Iris pigment epithelial cell (primary cell): Measurements from ENCODE around the gene SLC1A7.

ENCODE experiments used
- DNase-seq: peaks from one replicate; pipeline ENCODE4 v3.0.0-alpha.2; 2011; ENCODE audit warnings: low read depth

SLC1A7 gene

GRCh38 chr1:53090227-53091147 is 52.0 kb downstream of the SLC1A7 start:
- no peak for DNase-seq

- no peak for DNase-seq
Measured at GRCh38 chr1:53089478-53090226, 52.8 kb downstream of the SLC1A7 start.

DNA sequence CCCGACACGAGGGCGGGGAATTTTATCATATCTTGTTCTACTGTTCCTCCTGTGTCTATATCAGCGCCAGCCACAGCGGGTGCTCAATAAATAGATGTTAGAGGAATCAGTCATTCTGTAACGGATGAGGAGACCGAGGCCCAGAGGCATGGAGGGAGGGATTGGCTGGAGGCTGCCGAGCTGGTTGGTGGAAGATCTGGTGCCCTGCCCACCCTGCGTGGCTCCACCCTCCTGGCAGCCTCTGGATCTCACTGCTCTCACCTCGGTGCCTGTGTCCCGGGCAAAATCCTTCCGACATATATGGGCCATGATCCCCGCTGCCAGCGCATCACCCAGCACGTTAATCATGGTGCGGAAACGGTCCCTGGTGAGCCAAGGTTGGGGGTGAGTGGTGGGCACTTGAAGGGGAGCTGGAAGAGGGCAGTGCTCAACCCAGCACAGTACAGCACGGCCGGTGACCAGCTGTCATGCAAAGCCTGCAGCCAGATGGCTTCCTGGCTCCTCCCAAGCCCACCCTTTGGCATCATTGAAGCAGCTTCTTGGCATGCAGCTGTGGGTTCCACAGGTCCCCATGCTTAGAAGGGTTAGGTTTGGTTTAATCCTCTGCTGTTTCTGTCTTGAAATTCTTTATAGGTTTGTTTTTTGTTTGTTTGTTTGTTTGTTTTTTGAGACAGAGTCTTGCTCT is 53.7 kb downstream of the SLC1A7 start:
- DNase-seq: no peak

- DNase-seq: no peak
Measured at GRCh38 chr1:53087332-53088285, 54.8 kb downstream of the SLC1A7 start.

DNA sequence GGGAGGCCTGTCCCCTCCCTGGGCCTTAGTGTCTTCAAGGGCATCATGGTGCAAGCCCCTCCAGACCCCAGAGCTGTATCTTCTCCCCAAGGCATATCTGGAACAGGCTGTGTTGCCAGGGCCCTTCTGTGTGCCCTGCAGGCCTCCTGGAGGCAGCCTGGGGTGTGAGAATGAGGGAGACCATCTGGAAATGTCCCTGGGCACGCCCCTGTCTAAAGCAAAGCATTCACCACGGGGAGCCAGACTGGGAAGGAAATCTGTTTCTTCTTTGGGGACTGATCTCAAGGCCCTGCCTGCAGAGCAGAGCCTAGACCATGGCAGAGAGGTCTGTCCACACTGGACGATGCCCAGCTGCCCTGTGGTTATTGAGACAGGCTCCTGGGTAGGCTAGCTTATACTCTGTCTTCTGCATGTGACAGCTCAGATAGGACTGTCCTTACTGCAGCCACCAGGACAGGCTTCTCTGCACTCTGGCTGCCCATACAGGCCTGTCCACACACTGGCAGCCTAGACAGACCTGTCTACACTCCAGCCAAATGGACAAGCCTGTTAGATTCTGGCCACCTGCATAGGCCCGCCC is 55.9 kb downstream of the SLC1A7 start:
- DNase-seq: no peak

DNA sequence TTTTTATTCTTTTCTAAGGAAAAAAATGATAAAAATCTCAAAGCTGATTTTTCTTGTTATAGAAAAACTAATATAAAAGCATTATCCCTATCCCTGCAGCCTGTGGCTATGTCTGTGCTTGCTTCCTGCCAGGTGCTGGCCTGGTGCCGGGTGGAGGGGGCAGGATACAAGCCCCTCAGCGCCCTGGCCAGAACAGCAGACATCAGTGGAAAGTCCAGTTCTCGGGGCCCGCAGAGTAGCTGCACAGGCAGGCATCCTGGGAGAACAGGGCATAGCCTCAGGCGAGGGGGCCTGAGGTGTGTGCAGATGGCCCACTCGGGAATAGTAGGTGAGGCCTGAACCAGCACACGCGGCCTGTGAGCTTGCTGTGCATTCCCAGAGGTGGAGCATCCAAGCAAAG is 57.0 kb downstream of the SLC1A7 start:
- DNase-seq: no peak

- DNase-seq: no peak
Measured at GRCh38 chr1:53084589-53084971, 57.9 kb downstream of the SLC1A7 start.

GRCh38 chr1:53083636-53084588 is 58.5 kb downstream of the SLC1A7 start:
- no peak for DNase-seq

DNA sequence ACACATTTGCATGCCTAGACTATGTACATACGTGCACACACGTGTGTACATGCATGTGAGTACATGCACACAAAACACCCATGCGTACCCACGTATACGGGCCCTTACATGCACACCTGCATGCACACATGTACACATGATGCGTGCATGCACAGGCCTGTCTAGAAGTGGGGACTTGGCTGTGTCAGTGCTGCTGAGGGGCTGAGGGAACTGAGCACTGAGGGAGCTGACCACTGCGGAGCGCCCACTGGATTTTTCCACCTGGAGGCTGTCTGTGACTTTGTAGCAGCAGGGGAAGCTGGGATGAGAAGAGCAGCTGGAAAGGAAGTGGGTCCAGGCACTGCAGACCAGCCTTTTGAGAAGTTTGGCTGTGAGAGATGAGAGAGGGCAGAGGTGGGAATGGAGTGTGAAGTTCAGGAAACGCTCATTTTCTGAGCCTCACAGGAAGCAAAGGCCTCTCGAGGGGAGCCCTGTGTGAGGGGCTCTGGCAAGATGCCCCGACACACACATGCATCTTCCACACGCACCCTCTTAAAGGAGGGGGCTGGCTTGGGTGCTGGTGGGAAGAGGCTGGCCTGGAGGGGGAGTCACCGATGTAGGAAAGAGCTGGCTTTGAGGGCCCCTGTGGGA is 59.5 kb downstream of the SLC1A7 start:
- no peak for DNase-seq

- no peak for DNase-seq
Measured at GRCh38 chr1:53081384-53082066, 60.9 kb downstream of the SLC1A7 start.

- DNase-seq: no peak
Measured at GRCh38 chr1:53080769-53081168, 61.7 kb downstream of the SLC1A7 start.

GRCh38 chr1:53080041-53080440 is 62.4 kb downstream of the SLC1A7 start:
- no peak for DNase-seq

DNA sequence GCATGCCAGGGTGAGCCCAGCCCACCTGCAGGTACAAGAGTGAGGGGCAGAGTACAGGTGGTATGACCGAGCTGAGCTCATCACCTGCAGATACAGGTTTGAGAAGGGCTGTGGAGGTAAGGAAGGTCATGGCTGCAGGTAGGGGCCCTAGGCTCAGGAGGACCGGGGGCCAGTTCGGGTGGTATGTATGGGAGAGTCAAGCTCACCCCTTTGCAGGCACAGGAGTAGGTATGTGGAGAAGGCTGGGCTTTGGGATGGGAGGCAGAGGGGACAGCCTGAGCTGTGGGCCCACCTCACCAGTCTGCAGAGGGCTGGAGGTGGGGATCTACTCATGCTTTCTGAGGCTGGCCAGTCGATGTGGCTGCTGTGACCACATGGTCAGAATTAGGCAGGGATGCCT is 63.2 kb downstream of the SLC1A7 start:
- no peak for DNase-seq

DNA sequence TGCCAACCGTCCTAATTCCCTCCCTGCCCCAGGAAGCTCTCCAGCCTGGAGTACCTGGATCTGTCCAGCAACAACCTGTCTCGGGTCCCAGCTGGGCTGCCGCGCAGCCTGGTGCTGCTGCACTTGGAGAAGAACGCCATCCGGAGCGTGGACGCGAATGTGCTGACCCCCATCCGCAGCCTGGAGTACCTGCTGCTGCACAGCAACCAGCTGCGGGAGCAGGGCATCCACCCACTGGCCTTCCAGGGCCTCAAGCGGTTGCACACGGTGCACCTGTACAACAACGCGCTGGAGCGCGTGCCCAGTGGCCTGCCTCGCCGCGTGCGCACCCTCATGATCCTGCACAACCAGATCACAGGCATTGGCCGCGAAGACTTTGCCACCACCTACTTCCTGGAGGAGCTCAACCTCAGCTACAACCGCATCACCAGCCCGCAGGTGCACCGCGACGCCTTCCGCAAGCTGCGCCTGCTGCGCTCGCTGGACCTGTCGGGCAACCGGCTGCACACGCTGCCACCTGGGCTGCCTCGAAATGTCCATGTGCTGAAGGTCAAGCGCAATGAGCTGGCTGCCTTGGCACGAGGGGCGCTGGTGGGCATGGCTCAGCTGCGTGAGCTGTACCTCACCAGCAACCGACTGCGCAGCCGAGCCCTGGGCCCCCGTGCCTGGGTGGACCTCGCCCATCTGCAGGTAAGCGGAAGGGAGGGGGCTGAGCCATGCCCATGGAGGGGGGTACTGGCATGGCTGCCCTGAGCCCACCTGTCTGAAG is 63.9 kb downstream of the SLC1A7 start:
- no peak for DNase-seq

- no peak for DNase-seq
Measured at GRCh38 chr1:53077599-53077965, 64.9 kb downstream of the SLC1A7 start.

DNA sequence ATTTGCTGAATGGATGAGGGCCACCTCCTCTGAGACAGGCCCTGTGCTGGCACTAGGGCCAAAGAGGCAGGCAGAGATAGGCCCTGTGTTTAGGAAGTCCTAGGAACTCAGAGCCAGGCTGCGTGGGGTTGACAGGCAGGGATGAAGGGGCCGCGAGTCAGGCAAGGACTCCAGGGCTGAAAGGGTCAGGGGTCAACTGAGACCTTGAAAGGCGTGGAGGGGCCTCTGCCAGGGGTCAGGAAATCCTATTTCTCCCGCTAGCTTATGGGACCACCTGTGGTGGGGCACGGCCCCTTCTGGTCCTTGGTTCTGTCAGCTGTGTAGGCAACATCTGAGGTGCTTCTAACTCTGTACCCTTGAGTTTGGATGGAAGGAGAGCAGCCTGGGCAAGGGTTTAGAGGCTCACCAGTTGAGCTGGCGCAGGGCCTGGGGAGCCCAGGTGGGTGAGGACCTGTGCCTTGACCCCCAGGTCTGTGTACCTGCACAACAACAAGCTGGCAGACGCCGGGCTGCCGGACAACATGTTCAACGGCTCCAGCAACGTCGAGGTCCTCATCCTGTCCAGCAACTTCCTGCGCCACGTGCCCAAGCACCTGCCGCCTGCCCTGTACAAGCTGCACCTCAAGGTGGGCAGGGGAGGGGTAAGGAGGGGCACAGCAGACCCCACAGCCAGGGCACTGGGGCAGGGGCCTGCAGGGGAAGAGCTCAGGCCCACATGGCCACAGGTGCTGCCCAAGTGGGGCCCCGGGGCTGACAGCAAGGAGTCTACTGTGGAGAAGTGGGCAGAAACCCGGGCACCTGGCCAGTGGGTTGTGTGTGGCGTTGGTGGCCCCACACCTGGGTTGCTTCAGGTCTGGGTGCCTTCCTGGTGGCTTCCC is 65.5 kb downstream of the SLC1A7 start:
- DNase-seq: no peak

DNA sequence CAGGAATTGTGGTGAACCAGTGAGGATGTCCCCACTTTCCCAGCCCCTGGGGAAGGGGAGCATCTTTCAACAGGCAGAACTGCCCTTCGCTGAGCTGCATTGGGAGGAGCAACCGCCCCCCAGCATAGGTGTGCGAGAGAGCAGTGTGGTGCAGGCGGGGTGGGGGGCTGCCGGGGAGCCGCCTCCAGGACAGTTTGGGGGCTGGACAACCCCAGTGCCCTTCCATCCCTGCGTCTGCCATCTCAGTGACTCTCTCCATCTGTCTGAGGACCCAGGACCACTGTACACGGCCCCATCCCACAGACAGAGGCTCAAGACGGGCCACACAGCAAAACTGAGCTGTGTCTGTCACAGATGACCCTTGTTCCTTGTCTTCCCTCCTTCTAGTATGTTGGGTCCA is 66.3 kb downstream of the SLC1A7 start:
- DNase-seq: no peak
